NCI-H2107 treated with DMSO at 0.1 percent for 48 hours (cell line): ENCODE measurements around the gene EVI5.
"Not testable (repeated sequence)": the region's sequence is repeated elsewhere in the genome, so short reads cannot be mapped to it uniquely, and the experiment has no call there.

ENCODE experiments used
- DNase-seq: peaks from one replicate; lab custom pipeline; 2025; ENCODE audit not compliant: unreplicated experiment; lab: John Stamatoyannopoulos, UW

EVI5 gene

DNA sequence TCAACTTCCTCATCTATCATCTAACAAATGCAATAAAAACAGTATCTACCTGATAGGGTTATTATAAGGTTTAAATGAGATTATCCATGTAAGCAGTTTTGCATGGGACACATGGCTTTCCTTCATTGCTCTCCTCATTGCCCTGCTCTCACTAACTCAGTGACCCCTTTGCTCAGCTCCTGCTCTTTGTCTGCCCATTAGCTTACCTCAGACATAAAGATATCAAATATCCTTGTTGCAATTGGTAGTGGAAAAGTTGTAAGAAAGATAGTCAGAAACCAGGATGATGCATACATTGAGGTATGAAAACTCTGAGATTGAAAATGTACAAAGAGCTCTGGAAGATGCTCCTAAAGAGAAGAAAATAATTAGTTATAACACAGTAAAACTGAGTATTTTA lies 89.8 kb downstream of the EVI5 start:
- DNase-seq, result no peak

DNA sequence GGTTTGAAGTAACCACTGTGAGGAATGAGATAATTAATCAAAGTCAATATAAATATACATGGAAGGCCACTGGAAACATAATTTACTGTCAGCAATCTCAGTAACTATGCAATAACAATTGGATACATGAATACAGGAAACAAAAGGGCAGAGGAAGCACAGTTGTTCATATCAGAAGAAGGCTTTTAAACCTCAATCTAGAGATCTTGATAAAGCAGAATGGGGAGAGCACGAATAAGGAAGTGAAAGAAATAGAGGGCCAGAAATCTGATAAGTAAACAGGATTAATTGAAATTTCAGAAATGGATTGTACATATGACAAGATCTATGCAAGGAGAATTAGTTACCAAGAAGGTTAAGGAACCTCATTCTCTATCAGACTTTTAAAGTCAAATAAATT lies 93.0 kb downstream of the EVI5 start:
- no peak for DNase-seq

DNA sequence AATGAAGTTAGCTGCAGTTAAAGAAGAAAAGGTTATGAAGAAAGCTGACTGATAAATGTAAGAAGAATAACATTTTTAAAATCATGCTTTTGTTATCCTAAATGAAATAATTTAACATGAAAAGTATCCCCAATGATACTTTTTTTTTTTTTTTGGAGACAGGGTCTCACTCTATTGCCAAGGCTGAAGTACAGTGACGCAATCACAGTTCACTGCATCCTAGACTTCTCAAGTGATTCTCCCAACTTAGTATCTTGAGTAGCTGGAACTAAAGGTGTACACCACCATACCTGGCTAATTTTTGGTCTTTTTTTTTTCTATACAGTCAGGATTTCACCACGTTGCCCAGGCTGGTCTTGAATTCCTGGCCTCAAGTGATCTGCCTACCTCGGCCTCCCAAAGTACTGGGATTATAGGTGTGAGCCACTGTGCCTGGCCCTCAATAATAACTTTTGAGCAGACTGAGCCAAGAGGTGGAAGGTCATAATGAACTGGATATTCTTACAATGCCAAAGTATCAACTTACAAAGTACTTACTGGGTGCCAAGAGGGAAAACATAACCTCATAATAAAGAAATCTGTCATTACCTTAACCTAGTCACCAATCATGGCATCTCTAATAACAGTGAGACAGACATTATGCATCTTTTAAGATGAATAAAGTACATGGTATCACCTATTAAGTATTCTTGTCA lies 94.5 kb downstream of the EVI5 start:
- no peak for DNase-seq

DNA sequence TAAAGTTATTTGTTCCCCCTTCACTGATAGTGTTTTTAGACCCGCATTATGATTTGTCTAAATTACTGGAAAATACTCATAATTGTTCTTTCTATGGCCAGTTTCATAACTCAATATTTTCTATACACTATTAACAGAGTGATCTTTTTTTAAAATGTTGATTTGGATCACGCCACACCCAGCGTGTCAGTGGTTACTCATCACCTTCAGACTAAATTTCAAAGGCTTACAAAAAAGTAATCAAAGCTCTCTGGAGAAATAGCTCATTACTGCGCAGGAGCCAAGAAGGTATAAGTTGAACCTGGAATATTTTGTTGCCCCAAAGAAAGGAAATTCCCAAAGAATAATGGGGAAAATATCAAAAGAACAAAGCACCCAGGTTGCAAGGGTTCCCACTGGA lies 104.9 kb downstream of the EVI5 start:
- no peak for DNase-seq

DNA sequence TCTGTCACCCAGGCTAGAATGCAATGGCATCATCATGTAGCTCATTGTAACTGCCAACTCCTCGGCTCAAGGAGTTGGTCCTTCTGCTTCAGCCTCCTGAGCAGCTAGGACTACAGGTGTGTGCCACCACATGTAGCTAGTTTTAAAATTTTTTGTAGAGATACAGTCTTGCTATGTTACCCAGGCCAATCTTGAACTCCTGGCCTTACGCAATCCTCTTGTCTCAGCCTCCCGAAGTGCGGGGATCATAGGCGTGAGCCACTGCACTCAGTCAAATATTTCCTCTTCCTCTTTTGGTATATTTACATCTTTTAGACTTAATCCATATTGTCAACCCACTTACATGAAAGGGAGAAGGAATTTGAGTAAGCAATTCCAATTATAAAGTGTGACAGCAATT lies 121.1 kb downstream of the EVI5 start:
- no peak for DNase-seq

DNA sequence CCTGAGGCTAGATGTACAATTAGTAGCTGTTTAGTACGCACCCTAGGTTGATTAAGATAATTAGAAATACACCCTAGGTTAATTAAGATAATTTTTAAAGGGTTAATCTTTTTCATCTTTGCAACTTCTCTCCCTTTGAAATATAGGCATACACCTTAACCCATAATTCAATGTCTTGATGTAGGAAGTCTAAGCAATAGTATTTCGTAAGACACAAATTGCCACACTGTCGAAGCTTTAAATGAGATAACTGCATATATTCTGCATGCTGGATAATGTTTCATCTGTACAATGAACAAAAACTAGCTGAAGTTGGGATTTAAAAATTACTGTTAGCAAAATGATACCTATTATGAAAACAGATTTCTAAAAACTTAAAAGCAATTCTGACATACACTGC lies 122.9 kb downstream of the EVI5 start:
- DNase-seq, result no peak

DNA sequence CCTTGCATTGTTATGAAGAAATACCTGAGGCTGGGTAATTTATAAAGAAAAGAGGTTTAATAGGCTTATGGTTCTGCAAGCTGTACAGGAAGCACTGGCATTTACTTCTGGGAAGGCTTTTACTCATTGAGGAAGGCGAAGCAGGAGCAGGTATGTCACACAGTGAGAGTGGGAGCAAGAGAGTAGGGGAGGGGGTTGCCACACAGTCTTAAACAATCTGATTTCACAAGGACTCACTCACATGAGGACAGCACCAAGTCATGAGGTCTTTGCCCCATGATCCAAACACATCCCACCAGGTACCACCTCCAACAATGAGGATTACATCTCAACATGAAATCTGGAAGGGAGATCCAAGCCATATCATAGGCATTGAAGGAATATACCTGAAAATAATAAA lies 127.2 kb downstream of the EVI5 start:
- no peak for DNase-seq

DNA sequence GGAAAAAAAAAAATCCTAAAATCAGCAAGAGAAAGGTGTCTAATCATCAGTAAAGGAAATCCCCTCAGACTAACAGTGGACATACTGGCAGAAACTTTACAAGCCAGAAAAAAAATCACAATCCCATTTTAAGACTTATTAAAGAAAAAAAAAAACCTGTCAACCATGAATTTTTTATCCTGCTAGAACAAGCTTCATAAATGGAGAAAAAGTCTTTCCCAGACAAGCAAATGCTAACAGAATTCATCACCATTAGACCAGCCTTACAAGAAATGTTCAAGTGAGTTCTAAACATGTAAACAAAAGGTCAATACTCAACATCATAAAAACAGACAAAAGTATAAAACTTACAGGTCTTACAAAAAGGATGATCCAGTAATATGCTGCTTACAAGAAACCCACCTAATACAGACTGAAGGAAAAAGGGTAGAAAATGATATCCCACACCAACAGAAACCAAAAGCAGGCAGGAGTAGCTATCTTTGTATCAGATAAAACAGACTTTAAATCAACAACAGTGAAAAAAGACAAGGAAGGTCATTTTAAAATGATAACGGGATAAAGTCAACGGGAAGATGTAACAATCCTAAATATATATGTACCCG lies 129.6 kb downstream of the EVI5 start:
- DNase-seq, result no peak

DNA sequence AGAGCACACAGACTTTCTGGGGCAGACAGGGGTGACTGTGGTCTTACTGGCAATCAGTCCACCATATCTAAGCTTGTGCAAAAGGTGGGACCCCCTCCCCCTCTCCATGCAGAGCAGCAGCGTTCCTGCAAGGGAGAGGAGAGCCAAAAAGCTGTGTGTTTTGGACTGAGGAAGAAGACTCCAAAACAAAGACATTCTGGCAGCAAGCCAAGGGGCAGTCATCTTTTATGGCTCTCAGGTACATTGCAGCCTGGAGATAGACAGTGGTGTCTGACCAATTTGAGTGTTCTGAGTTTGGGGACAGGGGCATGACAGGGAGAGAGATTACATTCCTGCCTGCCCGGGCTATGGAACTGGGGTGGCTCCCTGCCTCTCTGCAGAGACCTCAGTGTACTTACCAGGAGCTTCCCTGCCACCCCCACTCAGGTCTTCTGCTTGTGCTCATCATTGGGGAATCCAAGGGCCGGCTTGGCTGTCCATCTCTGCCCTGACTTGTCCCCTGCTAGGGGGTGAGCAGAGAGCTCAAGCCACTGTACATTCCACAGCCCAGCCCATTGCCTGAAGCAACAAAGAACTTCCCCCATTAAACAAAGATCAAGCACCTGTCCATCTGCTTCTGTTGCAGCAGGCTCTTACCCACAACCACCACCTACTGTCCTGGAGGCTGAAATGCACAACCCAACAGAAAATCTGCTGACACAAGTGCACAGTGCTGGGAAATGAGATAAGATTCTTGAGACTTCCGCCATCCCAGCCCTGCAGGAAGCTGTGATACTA lies 131.1 kb downstream of the EVI5 start:
- no peak for DNase-seq

DNA sequence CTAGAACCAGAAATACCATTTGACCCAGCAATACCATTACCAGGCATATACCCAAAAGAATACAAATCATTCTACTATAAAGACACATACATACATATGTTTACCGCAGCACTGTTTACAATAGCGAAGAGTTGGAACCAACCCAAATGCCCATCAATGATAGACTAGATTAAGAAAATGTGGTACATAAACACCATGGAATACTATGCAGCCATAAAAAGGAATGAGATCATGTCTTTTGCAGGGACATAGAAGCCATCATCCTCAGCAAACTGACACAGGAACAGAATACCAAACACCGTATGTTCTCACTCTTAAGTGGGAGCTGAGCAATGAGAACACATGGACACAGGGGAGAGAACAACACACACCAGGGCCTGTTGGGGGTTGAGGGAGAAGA lies 144.2 kb downstream of the EVI5 start:
- not testable (repeated sequence) for DNase-seq

DNA sequence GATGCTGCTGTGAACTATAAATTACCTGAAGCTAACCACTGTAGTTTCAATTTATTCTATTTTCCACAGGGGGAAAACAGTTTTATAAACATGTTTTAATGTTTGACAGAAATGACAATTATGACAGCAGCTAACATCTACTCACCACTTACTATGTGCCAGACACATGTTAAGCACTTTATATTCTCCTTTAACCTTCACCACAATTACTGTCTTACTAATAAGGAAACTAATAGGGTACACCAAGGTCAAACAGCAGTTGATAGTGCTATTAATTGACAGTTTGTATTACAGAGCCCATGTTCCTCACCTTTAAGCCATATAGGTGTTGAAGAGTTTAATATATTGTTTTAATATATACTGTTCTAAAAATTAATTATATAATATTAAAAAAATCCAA lies 146.4 kb downstream of the EVI5 start:
- no peak for DNase-seq

DNA sequence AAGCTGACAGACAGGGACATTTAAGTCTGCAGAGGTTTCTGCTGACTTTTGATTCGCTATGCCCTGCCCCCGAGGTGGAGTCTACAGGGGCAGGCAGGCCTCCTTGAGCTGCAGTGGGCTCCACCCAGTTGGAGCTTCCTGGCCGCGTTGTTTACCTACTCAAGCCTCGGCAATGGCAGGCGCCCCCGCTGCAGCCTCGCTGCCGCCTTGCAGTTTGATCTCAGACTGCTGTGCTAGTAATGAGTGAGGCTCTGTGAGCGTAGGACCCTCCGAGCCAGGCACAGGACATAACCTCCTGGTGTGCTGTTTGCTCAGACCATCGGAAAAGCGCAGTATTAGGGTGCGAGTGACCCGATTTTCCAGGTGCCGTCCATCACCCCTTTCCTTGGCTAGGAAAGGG lies 149.7 kb downstream of the EVI5 start:
- DNase-seq, result not testable (repeated sequence)

DNA sequence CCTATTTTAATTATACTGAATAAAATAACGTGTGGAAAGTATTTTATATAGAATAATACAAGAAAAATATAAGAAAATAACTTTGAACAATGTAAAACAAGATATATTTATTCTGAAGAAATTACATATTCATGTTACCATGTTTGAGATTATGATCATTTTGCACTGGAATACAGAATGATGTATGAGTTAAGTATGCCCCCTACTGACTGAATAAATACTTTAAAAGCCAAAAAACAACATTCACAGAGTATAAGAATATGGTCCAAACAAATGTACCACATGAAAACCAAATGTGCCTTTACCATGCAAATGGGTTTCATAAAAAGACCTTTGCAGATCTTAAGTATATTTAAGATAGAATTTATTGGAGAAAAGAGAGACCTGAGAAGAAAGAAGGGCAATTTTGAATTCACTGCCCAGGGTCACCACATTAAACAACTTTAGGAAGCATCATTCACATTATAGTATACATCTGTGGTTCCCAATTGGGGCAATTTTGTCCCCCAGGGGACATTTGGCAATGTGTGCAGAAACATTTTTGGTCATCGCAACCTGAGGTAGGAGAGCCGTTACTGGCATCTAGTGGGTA lies 161.6 kb downstream of the EVI5 start:
- DNase-seq, result peak; percentile 15

DNA sequence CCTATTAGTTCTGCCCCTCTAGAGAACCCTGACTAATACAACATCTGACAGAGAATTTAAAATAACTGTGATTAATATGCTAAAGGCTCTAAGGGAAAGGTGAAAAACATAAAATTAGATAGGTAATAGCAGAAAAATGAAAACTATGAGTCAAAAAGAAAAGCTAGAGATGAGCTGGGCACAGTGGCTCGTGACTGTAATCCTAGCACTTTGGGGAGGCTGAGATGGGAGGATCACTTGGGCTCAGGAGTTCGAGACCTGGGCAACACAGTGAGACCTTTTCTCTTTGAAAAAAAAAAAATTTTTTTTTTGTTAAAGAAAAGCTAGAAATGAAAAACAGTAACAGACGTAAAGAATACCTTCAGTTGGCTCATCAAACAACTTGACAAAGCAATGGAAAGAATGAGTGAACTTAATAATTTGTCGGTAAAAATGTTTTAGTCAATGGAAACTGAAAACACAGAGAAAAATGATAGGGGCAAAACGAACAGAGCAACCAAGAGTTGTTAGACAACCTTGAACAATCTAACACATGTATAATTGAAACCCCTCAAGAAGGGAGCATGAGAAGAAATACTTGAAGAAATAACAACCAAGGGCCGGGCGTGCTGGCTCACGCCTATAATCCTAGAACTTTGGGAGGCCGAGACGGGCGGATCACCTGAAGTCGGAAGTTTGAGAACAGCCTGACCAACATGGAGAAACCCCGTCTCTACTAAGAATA lies 165.3 kb downstream of the EVI5 start:
- DNase-seq, result no peak

DNA sequence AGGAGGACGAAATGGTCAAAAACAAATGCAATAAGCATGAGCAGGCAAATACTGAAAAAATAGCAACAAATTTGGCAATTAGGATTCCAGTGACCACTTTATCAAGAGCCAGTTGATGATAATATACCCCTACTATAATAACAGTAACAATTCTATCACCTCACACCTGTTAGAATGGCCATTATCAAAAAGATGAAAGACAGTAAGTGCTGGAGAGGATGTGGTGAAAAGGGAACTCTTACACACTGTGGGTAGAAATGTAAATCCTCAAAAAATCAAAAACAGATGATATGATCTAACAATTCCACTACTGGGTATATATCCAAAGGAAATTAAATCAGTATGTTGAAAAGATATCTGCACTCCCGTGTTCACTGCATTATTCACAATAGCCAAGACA lies 183.9 kb downstream of the EVI5 start:
- DNase-seq, result no peak

DNA sequence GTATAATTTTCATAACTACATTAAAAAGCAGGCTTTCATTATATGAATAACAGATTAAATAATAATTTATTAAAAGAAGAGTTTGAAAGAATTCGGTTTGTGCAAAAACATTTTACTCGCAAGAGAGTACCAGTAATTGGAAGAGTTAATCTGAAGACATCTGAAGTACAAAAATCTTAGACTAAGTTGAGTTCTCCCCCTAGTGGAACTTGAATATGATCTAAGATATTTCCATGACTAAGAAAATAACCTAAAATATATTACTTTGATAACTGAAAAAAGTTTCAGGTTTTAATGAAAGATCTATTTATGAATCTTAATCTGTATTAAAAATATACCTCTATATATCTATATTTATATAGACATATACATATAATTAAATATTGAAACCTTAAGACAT lies 185.7 kb downstream of the EVI5 start:
- peak; percentile 11 for DNase-seq

DNA sequence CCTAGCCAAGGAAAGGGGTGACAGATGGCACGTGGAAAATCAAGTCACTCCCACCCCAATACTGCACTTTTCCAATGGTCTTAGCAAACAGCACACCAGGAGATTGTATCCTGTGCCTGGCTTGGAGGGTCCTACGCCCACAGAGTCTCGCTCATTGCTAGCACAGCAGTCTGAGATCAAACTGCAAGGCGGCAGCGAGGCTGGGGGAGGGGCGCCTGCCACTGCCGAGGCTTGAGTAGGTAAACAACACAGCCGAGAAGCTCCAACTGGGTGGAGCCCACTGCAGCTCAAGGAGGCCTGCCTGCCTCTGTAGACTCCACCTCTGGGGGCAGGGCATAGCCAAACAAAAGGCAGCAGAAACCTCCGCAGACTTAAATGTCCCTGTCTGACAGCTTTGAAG lies 195.5 kb downstream of the EVI5 start:
- DNase-seq, result not testable (repeated sequence)

DNA sequence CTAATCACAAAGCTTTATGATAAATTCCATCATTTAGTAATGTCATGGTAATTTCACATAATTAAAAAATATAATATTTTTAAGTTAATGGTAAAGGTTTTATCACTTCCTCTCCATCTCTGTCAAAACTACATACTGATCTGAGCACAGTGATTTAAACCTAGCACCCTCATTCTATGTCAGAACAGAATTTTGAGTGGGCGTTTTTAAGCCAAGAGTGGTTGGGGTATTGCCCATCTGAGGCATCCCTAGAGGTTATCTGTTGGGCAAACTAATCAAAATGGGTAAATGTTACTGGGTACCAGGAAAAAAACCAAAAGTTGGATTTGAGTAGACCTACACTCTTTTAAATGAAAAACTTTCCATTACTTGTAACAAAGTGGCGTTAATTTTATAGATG lies 197.5 kb downstream of the EVI5 start:
- DNase-seq, result no peak

DNA sequence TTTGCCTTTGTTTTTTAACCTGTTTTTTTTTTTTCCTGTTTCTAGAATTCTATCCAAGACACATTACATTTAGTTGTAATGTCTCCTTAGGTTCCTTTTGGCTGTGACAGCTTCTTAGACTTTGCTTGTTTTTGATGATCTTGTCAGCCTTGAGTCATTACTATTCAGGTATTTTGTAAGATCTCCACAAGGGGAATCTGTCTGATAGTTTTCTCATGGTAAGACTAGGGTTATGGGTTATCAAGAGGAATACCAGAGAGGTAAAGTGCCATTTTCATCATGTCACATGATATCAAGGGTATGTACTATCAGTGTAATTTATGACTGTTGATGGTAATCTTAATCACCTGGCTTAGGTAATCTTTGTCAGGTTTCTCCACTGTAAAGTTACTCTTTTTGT lies 199.1 kb downstream of the EVI5 start:
- no peak for DNase-seq

DNA sequence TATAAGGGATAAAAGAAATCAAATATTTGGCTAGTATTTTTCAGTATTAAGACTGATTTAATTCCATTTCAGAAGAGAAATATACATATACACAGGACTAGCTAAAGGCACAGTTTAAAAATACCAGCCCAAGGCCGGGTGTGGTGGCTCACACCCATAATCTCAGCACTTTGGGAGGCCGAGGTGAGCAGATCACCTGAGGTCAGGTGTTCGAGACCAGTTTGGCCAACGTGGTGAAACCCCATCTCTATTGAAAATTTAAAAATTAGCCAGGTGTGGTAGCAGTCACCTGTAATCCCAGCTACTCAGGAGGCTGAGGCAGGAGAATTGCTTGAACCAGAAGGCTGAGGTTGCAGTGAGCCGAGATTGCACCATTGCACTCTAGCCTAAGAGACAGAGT lies 200.1 kb downstream of the EVI5 start:
- not testable (repeated sequence) for DNase-seq
